Neuronal stem cell (in vitro differentiated cells): ENCODE measurements around the gene LGALS3.

Experiments used
- DNase-seq: peaks from one replicate; pipeline ENCODE4 v3.0.0-alpha.2; 2013; ENCODE audit warnings: low spot score
- H2AFZ ChIP-seq: one replicate; pipeline ENCODE4 v1.6.1; 2013; ENCODE audit warnings: mild to moderate bottlenecking, low read length, inconsistent platforms
- H2AK5ac ChIP-seq: 2 replicates; pipeline ENCODE4 v1.6.1; 2013; ENCODE audit warnings: low read depth, mild to moderate bottlenecking, inconsistent platforms, low read length, moderate library complexity, mixed read lengths
- H2BK120ac ChIP-seq: 2 replicates; pipeline ENCODE4 v1.6.1; 2013; ENCODE audit warnings: low read depth, mild to moderate bottlenecking, inconsistent platforms, low read length, moderate library complexity, mixed read lengths
- H2BK12ac ChIP-seq: one replicate; pipeline ENCODE4 v1.6.1; 2013; ENCODE audit warnings: low read length, inconsistent platforms
- H2BK15ac ChIP-seq: 2 replicates; pipeline ENCODE4 v1.6.1; 2013; ENCODE audit warnings: mild to moderate bottlenecking, low read length, inconsistent platforms, mixed read lengths
- H2BK5ac ChIP-seq: one replicate; pipeline ENCODE4 v1.6.1; 2013; ENCODE audit warnings: inconsistent platforms, mild to moderate bottlenecking, low read length, moderate library complexity
- H3K14ac ChIP-seq: one replicate; pipeline ENCODE4 v1.6.1; 2013; ENCODE audit warnings: low read length, inconsistent platforms
- H3K18ac ChIP-seq: 2 replicates; pipeline ENCODE4 v1.6.1; 2013; ENCODE audit warnings: low read length, inconsistent platforms
- H3K23ac ChIP-seq: 2 replicates; pipeline ENCODE4 v1.6.1; 2013; ENCODE audit warnings: low read depth, mild to moderate bottlenecking, mixed read lengths, low read length, inconsistent platforms; ENCODE audit not compliant: poor library complexity
- H3K27ac ChIP-seq: replicated peaks from 3 replicates; pipeline ENCODE4 v1.5.1; 2013; ENCODE audit warnings: low read length, inconsistent platforms
- H3K27me3 ChIP-seq, 3 experiments: 2 replicates each; pipeline ENCODE4 v1.6.1; 2013; ENCODE audit warnings: low read length in 3 of 3, mild to moderate bottlenecking in 2 of 3, inconsistent platforms in 1 of 3, low read depth in 1 of 3, mixed read lengths in 1 of 3, moderate library complexity in 1 of 3; ENCODE audit not compliant: control insufficient read depth in 3 of 3, insufficient read depth in 3 of 3
- H3K36me3 ChIP-seq, 2 donors: replicated peaks in 1 of 2; 2 replicates each; pipeline ENCODE4 v1.6.1; 2013; ENCODE audit warnings: low read length in 2 of 2; ENCODE audit not compliant: control insufficient read depth in 2 of 2, insufficient read depth in 2 of 2
- H3K4ac ChIP-seq: 2 replicates; pipeline ENCODE4 v1.6.1; 2013; ENCODE audit warnings: inconsistent platforms, mild to moderate bottlenecking, low read length, moderate library complexity
- H3K4me1 ChIP-seq, 2 donors: 1 replicate in 1 of 2; 2 replicates in 1 of 2; pipeline ENCODE4 v1.6.1; 2013; ENCODE audit warnings: low read length in 2 of 2, low read depth in 1 of 2; ENCODE audit not compliant: control insufficient read depth in 2 of 2, insufficient read depth in 1 of 2
- H3K4me2 ChIP-seq: one replicate; pipeline ENCODE4 v1.6.1; 2013; ENCODE audit warnings: mild to moderate bottlenecking, low read length, inconsistent platforms; ENCODE audit not compliant: insufficient read depth, poor library complexity, severe bottlenecking
- H3K4me3 ChIP-seq, 2 donors: 2 replicates each; pipeline ENCODE4 v1.5.1; 2013; ENCODE audit warnings: low read length in 2 of 2, mild to moderate bottlenecking in 2 of 2, inconsistent platforms in 1 of 2, moderate library complexity in 1 of 2
- H3K79me1 ChIP-seq: one replicate; pipeline ENCODE4 v1.6.1; 2013; ENCODE audit warnings: low read depth, mild to moderate bottlenecking, inconsistent platforms, low read length, moderate library complexity
- H3K9ac ChIP-seq: one replicate; pipeline ENCODE4 v1.6.1; 2013; ENCODE audit warnings: mild to moderate bottlenecking, low read depth, low read length, inconsistent platforms; ENCODE audit not compliant: poor library complexity
- H3K9me3 ChIP-seq, 2 donors: replicated peaks in 1 of 2; 2 replicates each; pipeline versions ENCODE3 to v1.6.1; 2013; ENCODE audit warnings: low read length in 2 of 2, mild to moderate bottlenecking in 2 of 2, inconsistent platforms in 1 of 2, low read depth in 1 of 2, mixed read lengths in 1 of 2, moderate library complexity in 1 of 2; ENCODE audit not compliant: control insufficient read depth in 2 of 2, insufficient read depth in 1 of 2
- H4K8ac ChIP-seq: one replicate; pipeline ENCODE4 v1.6.1; 2013; ENCODE audit warnings: low read depth, mild to moderate bottlenecking, inconsistent platforms, low read length, moderate library complexity
- H4K91ac ChIP-seq: one replicate; pipeline ENCODE4 v1.6.1; 2013; ENCODE audit warnings: low read length, low read depth, mild to moderate bottlenecking, inconsistent platforms; ENCODE audit not compliant: poor library complexity
- WGBS, 2 donors: extraction: QIAGEN DNeasy Blood & Tissue Kit; methylation state at CpG; one replicate each; pipeline ENCODE4 v1.1.7; 2013; ENCODE audit warnings: missing lambda C conversion rate in 2 of 2, mixed read lengths in 1 of 2; ENCODE audit not compliant: insufficient read length in 2 of 2, insufficient replicate concordance in 1 of 2; ENCODE audit errors: extremely low coverage in 2 of 2; 5-methylcytosine and 5-hydroxymethylcytosine counted together

LGALS3 gene

GRCh38 chr14:55139696-55140509 lies 10.9 kb downstream of the LGALS3 start:
- no CpG with 5 or more reads among the region's 4 CpGs for WGBS, 2 donors
- no peak overlapping the region for H2BK12ac ChIP-seq
- no peak overlapping the region for H3K18ac ChIP-seq
- no peak overlapping the region for H3K9ac ChIP-seq
- H2BK15ac ChIP-seq = no peak overlapping the region
- no peak overlapping the region for H3K4ac ChIP-seq
- H3K4me3 ChIP-seq = no peak overlapping the region
- H2AK5ac ChIP-seq = no peak overlapping the region
- no peak overlapping the region for H4K91ac ChIP-seq
- no peak overlapping the region for H3K14ac ChIP-seq
- peaks cover 7 to 50% of the 10 kb centered on the region in 2 donors for H3K36me3 ChIP-seq
- no peak overlapping the region for H2AFZ ChIP-seq
- H3K9me3 ChIP-seq = no peaks in the 10 kb centered on the region
- no peak overlapping the region for H3K4me2 ChIP-seq
- H2BK5ac ChIP-seq = no peak overlapping the region
- no peak overlapping the region for H3K27ac ChIP-seq
- H2BK120ac ChIP-seq = no peak overlapping the region
- DNase-seq = no peak
- H3K4me1 ChIP-seq = no peaks in the 10 kb centered on the region
- no peak overlapping the region for H4K8ac ChIP-seq
- no peaks in the 10 kb centered on the region for H3K27me3 ChIP-seq
- no peak overlapping the region for H3K23ac ChIP-seq
- no peaks in the 10 kb centered on the region for H3K79me1 ChIP-seq

GRCh38 chr14:55141825-55142224 lies 12.8 kb downstream of the LGALS3 start:
- no CpG with 5 or more reads among the region's 3 CpGs for WGBS, 2 donors
- Histone ChIP-seq H3K9me3 (no peaks in the 10 kb centered on the region), H3K27ac (no peak overlapping the region)

GRCh38 chr14:55142466-55142865 lies 13.4 kb downstream of the LGALS3 start:
- no peak overlapping the region for H3K9ac ChIP-seq
- H3K23ac ChIP-seq = no peak overlapping the region
- H3K9me3 ChIP-seq = no peaks in the 10 kb centered on the region
- H3K4ac ChIP-seq = no peak overlapping the region
- DNase-seq = no peak
- H2BK15ac ChIP-seq = no peak overlapping the region
- H4K91ac ChIP-seq = no peak overlapping the region
- no peak overlapping the region for H3K4me2 ChIP-seq
- no peak overlapping the region for H2BK5ac ChIP-seq
- no peaks in the 10 kb centered on the region for H3K79me1 ChIP-seq
- H3K27ac ChIP-seq = no peak overlapping the region
- no peak overlapping the region for H4K8ac ChIP-seq
- no peak overlapping the region for H2BK12ac ChIP-seq
- no peak overlapping the region for H2AK5ac ChIP-seq
- no peak overlapping the region for H2AFZ ChIP-seq
- H3K4me1 ChIP-seq = no peaks in the 10 kb centered on the region
- H3K4me3 ChIP-seq = no peak overlapping the region
- no peak overlapping the region for H3K14ac ChIP-seq
- H3K18ac ChIP-seq = no peak overlapping the region
- no peaks in the 10 kb centered on the region for H3K27me3 ChIP-seq
- WGBS, 2 donors = no CpG with 5 or more reads among the region's 2 CpGs
- peaks cover 16 to 76% of the 10 kb centered on the region in 2 donors for H3K36me3 ChIP-seq
- no peak overlapping the region for H2BK120ac ChIP-seq

More at GRCh38 chr14:55141825-55142224, 12.8 kb downstream of the LGALS3 start:
- H3K27me3 ChIP-seq = no peaks in the 10 kb centered on the region
- no peak overlapping the region for H2BK12ac ChIP-seq
- no peak overlapping the region for H3K4me2 ChIP-seq
- no peak overlapping the region for H3K9ac ChIP-seq
- no peaks in the 10 kb centered on the region for H3K79me1 ChIP-seq
- H3K14ac ChIP-seq = no peak overlapping the region
- no peak overlapping the region for H2AFZ ChIP-seq
- H3K4me1 ChIP-seq = no peaks in the 10 kb centered on the region
- H3K4ac ChIP-seq = no peak overlapping the region
- H3K18ac ChIP-seq = no peak overlapping the region
- no peak for DNase-seq
- no peak overlapping the region for H4K91ac ChIP-seq
- H2BK15ac ChIP-seq = no peak overlapping the region
- no peak overlapping the region for H4K8ac ChIP-seq
- no peak overlapping the region for H3K23ac ChIP-seq
- no peak overlapping the region for H2BK120ac ChIP-seq
- H3K4me3 ChIP-seq = no peak overlapping the region
- no peak overlapping the region for H2AK5ac ChIP-seq
- H2BK5ac ChIP-seq = no peak overlapping the region
- H3K36me3 ChIP-seq = peaks cover 12 to 69% of the 10 kb centered on the region in 2 donors

GRCh38 chr14:55146425-55146824 lies 17.4 kb downstream of the LGALS3 start:
- Histone ChIP-seq H2BK12ac (no peak overlapping the region), H3K9ac (no peak overlapping the region), H2AFZ (no peak overlapping the region), H3K23ac (no peak overlapping the region), H3K27ac (no peak overlapping the region), H3K36me3 (peaks cover 16 to 93% of the 10 kb centered on the region in 2 donors), H3K27me3 (no peaks in the 10 kb centered on the region), H3K4ac (no peak overlapping the region), H3K79me1 (no peaks in the 10 kb centered on the region), H3K18ac (no peak overlapping the region), H2BK5ac (no peak overlapping the region), H3K4me2 (no peak overlapping the region), H2BK15ac (no peak overlapping the region), H2AK5ac (no peak overlapping the region), H4K8ac (no peak overlapping the region), H3K4me3 (no peak overlapping the region), H3K14ac (no peak overlapping the region), H4K91ac (no peak overlapping the region), H3K9me3 (no peaks in the 10 kb centered on the region), H3K4me1 (no peaks in the 10 kb centered on the region), H2BK120ac (no peak overlapping the region)
- no peak for DNase-seq
- WGBS, 2 donors = no CpG with 5 or more reads among the region's 2 CpGs
